SJCRH30 (cell line): ENCODE results near the gene RNU1-2. TPM values are rescaled to one million over a fixed set of nuclear protein-coding genes. Genes with fewer than 3 reads are reported as not detected.
A peak's percentile ranks its signal among the peaks of the same experiment; 100 is the strongest.
"Not testable (repeated sequence)": the region's sequence is repeated elsewhere in the genome, so short reads cannot be mapped to it uniquely, and the experiment has no call there.

Experiments
- DNase-seq, 2 experiments: peaks; one replicate each; pipeline ENCODE4 v3.0.0-alpha.2; 2015 to 2020
- H3K27ac ChIP-seq: fragments of 250-450 bp; sonication (Bioruptor Pico); 2 replicates; pipeline ENCODE4 v1.5.1; 2020; ENCODE audit warnings: mild to moderate bottlenecking, moderate library complexity
- H3K27me3 ChIP-seq: fragments of 250-450 bp; sonication (Bioruptor Pico); 2 replicates; pipeline ENCODE4 v1.5.1; 2020; ENCODE audit warnings: mild to moderate bottlenecking, moderate library complexity
- H3K36me3 ChIP-seq: fragments of 250-450 bp; sonication (Bioruptor Pico); 2 replicates; pipeline ENCODE4 v1.5.1; 2020; ENCODE audit warnings: mild to moderate bottlenecking, moderate library complexity
- H3K4me1 ChIP-seq: fragments of 250-450 bp; sonication (Bioruptor Pico); 2 replicates; pipeline ENCODE4 v1.5.1; 2020; ENCODE audit warnings: mild to moderate bottlenecking, moderate library complexity
- H3K4me3 ChIP-seq: fragments of 250-450 bp; sonication (Bioruptor Pico); 2 replicates; pipeline ENCODE4 v1.5.1; 2020; ENCODE audit warnings: mild to moderate bottlenecking, moderate library complexity
- H3K9me3 ChIP-seq: fragments of 250-450 bp; sonication (Bioruptor Pico); replicated peaks from 2 replicates; pipeline ENCODE4 v1.5.1; 2020; ENCODE audit warnings: mild to moderate bottlenecking, moderate library complexity
- total RNA-seq: library from RNA; depleted of rRNA; stranded (reverse); fragments of >200 nt; shearing (Covaris generic); gene quantifications from 2 replicates; pipeline ENCODE4 v1.2.3, GENCODE V29; 2014

RNU1-2 gene
- total RNA-seq, 1 experiment from 2014 or later, result under 0.01 TPM

DNA sequence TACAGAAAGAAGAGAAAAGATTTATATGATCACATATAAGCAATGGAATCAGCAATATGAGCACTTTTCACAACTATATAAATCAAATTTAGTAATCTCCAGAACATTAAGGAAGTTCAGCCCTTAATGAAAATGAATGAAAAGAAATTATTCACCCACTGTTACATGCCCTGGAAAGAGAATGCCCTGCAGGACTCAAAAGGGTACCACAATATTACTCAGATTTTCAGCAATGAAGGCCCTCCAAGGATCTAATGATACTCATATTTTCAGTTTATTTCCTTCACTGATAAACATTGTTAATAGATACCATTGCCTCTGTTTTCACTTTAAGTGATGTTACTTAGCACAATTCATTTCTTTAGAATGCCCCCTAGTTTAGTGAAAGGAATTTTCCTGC lies 2.5 kb downstream of the RNU1-2 start:
- H3K9me3 ChIP-seq, H3K27me3 ChIP-seq, H3K4me3 ChIP-seq, H3K36me3 ChIP-seq, H3K4me1 ChIP-seq, DNase-seq, H3K27ac ChIP-seq: not testable (repeated sequence)

- not testable (repeated sequence) for H3K27ac ChIP-seq, DNase-seq, H3K36me3 ChIP-seq, H3K4me3 ChIP-seq, H3K4me1 ChIP-seq, H3K27me3 ChIP-seq, H3K9me3 ChIP-seq
Observed at GRCh38 chr1:16899020-16899419, 3.2 kb downstream of the RNU1-2 start.

GRCh38 chr1:16900751-16901150 lies 5.0 kb downstream of the RNU1-2 start:
- Histone ChIP-seq H3K4me1 (0 out of 2 replicates have a peak, but pooled peaks cover 6% of the 10 kb centered on the region), H3K9me3 (no peaks in the 10 kb centered on the region), H3K36me3 (no peaks in the 10 kb centered on the region), H3K27me3 (no peaks in the 10 kb centered on the region), H3K4me3 (no peak overlapping the region), H3K27ac (no peak overlapping the region)
- DNase-seq, result no peak

- not testable (repeated sequence) for H3K9me3 ChIP-seq, H3K27ac ChIP-seq, H3K4me3 ChIP-seq, H3K36me3 ChIP-seq, H3K4me1 ChIP-seq, H3K27me3 ChIP-seq, DNase-seq
Observed at GRCh38 chr1:16901371-16901770, 5.6 kb downstream of the RNU1-2 start.

DNA sequence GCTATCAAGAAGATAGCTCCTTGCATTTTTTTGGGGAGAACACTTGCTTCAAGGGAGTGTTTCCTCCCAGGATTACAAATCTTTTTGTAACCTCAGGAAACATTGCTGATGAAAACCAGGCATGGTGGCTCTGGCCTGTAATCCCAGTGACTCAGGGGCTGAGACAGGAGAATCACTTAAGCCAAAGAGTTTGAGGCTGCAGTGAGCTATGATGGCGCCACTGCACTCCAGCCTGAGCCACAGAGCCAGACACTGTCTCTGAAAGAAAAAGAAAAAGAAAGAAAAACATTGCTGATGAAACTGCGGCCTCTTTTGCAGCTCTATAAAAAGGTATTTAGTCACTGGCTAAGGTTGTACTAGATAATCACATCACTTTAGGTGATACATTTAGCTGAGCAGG lies 7.3 kb downstream of the RNU1-2 start:
- DNase-seq, result peak in 1 of 2 experiments; percentile 50
- Histone ChIP-seq H3K27me3 (no peaks in the 10 kb centered on the region), H3K4me3 (peak overlapping the region; percentile 52), H3K27ac (no peak overlapping the region; the same call in 1 of the 2 replicates), H3K4me1 (0 out of 2 replicates have a peak, but pooled peaks cover 6% of the 10 kb centered on the region), H3K36me3 (no peaks in the 10 kb centered on the region), H3K9me3 (no peaks in the 10 kb centered on the region)

DNA sequence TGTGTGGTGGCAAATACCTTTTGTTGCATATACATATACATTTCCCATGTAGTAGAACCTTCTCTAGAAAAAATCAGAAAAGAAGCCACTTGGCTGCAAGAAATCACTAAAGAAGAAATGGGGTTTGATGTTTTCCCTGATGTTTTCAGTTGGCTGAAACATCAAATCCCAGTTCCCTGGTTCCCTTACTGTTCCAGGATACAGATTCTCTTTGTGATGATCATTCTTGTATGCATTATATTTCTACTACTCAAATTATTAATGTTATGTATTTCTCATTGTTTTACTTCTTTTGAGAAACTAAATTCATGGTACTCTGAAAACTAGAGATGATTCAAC lies 7.6 kb downstream of the RNU1-2 start:
- Histone ChIP-seq H3K4me3 (peak overlapping the region; percentile 52), H3K4me1 (0 out of 2 replicates have a peak, but pooled peaks cover 6% of the 10 kb centered on the region), H3K27me3 (no peaks in the 10 kb centered on the region), H3K27ac (peak overlapping the region; percentile 100), H3K9me3 (no peaks in the 10 kb centered on the region), H3K36me3 (no peaks in the 10 kb centered on the region)
- no peak for DNase-seq

DNA sequence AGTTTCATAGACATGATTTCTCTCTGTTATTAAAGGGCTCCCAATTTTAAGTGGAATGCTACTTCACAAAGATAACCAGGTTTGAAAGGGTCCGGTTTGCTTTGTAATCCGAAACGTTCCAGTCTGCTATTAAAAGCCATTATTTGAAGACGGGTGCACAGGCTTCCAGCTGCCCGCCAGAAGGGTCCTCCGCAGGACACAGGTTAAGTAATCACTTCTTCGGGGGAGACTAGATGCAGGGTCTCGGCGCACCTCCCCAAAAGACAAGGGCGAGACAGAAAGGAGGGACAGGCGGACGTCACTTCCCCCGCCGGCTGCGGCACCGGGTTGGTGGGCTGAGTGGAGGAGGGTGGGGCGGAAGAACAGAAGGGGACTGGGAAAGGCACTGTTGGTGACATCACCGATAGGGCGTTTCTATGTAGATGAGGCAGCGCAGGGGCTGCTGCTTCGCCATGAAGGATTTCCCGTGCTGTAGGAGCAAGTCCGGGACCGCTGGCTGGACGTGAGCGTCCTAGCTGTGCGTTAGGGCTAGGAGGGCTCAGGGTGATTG lies 8.9 kb downstream of the RNU1-2 start:
- peak overlapping the region; percentile 100 for H3K27ac ChIP-seq
- H3K4me1 ChIP-seq, result 0 out of 2 replicates have a peak, but pooled peaks cover 6% of the 10 kb centered on the region
- H3K27me3 ChIP-seq, result no peaks in the 10 kb centered on the region
- H3K9me3 ChIP-seq, result no peaks in the 10 kb centered on the region
- DNase-seq, result peak; percentile 99
- no peaks in the 10 kb centered on the region for H3K36me3 ChIP-seq
- H3K4me3 ChIP-seq, result peak overlapping the region; percentile 52

DNA sequence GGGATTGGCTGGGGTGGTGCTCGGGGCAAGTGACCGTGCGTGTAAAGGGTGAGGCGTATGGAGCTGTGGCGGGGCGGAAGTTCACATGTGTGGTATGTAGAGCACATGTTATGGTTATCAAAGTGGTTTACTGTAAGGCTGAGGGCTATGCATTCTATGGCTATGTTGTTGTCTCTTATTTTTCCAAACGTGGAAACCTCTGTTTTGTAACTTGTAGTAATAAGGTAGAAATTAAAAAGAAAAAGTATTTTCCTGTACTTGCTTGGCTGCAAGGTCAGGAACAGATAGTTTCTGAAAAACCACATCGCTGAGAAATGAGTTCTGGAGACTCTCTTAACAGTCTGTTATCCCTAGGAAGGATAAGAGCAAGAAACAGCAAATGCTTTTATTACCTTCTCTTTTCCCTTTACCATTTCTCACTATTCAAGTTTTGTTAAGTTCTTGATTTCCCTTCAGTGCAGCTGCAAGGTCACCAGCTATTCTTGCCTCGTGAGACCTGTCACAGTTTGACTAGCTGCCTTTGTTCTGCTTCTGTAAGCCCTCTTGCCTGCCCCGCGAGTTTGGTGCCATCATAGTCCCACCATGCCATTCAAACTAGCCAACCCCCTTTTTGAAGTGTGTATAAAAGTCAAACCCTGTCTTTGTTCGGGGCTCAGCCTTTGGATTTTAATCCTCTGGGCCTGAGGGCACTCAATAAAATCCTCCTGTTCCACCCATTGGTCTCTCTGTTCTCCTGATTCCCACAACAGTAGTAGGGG lies 9.5 kb downstream of the RNU1-2 start:
- H3K9me3 ChIP-seq, result no peaks in the 10 kb centered on the region
- no peaks in the 10 kb centered on the region for H3K36me3 ChIP-seq
- DNase-seq, result peak in 1 of 2 experiments; percentile 77
- H3K27ac ChIP-seq, result peak overlapping the region; percentile 100
- peak overlapping the region; percentile 52 for H3K4me3 ChIP-seq
- no peaks in the 10 kb centered on the region for H3K27me3 ChIP-seq
- 0 out of 2 replicates have a peak, but pooled peaks cover 6% of the 10 kb centered on the region for H3K4me1 ChIP-seq

DNA sequence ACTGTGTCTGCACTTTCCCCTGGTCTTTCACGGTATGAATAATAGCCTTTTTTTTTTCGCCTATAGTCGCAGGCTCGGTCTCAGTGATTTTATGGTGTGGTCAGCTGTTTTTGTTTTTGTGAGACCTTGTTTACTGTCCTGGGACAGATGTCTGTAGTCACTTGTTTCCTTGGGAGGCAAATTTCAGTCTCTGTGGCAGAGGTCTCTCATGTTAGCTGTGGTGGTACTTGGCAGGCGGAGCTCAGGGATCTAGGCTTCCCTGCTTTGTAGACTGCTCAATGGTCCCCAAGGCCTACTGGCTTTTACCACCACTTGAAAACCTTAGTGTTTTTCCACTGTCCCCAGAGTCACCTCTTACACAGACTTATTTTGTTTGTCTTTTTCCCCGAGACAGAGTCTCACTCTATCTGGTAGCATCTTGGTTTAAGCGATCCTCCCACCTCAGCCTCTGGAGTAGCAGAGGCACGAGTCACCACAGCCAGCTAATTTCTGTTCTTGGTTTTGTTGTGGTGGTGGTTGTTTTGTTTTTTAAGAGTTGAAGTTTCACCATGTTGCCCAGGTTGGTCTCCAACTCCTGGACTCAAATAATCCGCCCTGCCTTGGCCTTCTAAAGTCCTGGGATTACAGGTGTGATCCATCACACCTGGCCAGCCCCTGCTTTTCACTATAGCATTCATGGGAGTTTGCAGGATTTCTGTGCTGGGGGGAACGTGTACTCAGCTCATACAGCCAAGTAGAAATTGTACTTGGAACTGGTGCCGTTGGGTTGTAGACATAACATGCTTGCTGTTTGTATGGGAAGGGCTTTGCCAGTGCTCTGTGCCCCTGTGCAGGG lies 10.3 kb downstream of the RNU1-2 start:
- DNase-seq, result no peak
- 0 out of 2 replicates have a peak, but pooled peaks cover 6% of the 10 kb centered on the region for H3K4me1 ChIP-seq
- peak overlapping the region; percentile 100; the same call in 1 of the 2 replicates for H3K27ac ChIP-seq
- no peaks in the 10 kb centered on the region for H3K9me3 ChIP-seq
- H3K4me3 ChIP-seq, result no peak overlapping the region
- no peaks in the 10 kb centered on the region for H3K36me3 ChIP-seq
- no peaks in the 10 kb centered on the region for H3K27me3 ChIP-seq

DNA sequence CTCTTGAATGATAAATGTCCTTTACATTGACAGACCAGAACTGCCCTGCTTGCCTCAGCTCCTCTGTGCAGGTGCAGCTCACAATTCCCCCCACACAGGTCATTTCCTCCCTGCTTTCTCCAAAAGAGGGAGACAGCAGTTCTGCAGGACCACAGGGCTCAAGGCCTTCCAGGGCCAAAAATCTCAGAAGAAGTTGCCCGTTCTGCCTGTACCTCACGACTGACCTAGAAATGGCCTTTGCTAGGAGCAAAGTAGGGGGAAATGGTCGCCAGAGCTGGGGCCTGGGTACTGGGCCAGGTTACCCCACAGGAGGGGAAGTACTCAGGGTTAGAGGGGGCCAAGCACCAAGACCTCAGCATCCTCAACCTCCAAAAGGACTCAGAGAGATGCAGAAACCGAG lies 11.1 kb downstream of the RNU1-2 start:
- no peak for DNase-seq
- Histone ChIP-seq H3K36me3 (no peaks in the 10 kb centered on the region), H3K27me3 (no peaks in the 10 kb centered on the region), H3K27ac (no peak overlapping the region), H3K4me1 (0 out of 2 replicates have a peak, but pooled peaks cover 6% of the 10 kb centered on the region), H3K9me3 (no peaks in the 10 kb centered on the region), H3K4me3 (no peak overlapping the region)

- Histone ChIP-seq H3K27ac (no peak overlapping the region), H3K4me3 (no peak overlapping the region), H3K9me3 (no peaks in the 10 kb centered on the region), H3K4me1 (0 out of 2 replicates have a peak, but pooled peaks cover 6% of the 10 kb centered on the region), H3K27me3 (no peaks in the 10 kb centered on the region), H3K36me3 (no peaks in the 10 kb centered on the region)
- DNase-seq, result no peak
Observed at GRCh38 chr1:16907870-16908758, 12.3 kb downstream of the RNU1-2 start.

DNA sequence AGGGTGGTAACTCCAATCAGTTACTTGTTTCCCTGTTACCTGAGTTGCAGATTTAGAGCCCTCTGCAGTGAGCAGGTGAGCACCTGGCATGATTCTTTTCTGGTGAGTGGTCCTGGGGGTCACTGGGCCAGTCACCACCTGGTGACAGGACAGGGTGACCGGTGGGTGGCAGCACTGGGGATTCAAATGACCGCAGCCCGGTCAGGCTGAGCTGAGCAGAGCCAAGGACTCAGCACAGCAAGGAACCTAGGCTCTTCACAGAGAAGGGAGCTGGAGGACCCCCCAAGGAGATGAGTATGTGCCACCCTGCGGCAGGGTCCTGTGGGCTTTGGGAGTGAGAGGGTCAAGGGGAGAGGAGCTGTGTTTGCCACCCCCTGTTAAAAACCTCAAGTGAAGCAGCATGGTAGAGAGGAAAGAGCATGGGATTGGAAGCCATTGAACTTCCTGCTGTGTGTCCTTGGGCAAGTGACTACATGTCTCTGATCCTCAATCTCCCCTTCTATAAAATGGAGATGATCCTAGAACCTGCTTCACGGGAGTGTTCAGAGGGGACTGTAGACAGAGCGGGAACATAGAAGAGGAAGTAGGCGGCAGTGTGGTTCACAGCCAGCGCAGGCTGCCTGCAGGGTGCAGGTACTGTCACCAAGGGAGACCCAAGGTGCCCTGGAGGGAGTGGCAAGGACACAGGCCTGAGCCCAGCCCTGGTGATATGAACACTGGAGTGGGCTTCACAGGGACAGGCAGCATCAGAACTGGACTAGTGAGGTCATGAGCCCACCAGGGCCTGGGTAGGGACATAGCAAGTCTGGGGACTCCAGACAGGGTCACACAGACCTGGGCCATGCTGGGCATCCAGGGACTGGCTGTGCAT lies 16.3 kb downstream of the RNU1-2 start:
- H3K27me3 ChIP-seq, H3K4me1 ChIP-seq, H3K36me3 ChIP-seq, H3K9me3 ChIP-seq, DNase-seq, H3K4me3 ChIP-seq, H3K27ac ChIP-seq: not testable (repeated sequence)

DNA sequence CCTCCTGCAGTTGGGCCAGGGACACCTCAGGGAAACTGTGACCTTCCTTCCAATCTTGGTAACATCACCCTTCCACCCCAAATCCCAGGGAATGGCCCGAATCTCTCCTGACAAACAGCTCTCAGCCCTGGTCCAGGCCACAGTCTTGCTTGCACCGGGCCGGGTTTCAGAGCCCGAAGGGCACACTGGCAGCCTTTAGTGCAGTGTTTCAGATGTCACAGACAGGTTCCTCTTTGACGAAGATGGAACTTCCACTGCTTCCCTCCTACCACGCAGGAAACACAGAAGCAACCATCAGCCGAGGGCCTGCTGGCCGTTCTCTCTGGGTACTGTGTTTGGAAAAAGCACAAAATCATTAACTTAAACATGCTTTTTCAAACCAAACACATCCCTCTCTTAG lies 17.0 kb downstream of the RNU1-2 start:
- H3K4me1 ChIP-seq, DNase-seq, H3K27me3 ChIP-seq, H3K36me3 ChIP-seq, H3K27ac ChIP-seq, H3K4me3 ChIP-seq, H3K9me3 ChIP-seq: not testable (repeated sequence)
